ENCODE results near the gene RBMS2.
"Not testable (repeated sequence)": the region's sequence is repeated elsewhere in the genome, so short reads cannot be mapped to it uniquely, and the experiment has no call there.

- TF ChIP-seq, protein P1, sequence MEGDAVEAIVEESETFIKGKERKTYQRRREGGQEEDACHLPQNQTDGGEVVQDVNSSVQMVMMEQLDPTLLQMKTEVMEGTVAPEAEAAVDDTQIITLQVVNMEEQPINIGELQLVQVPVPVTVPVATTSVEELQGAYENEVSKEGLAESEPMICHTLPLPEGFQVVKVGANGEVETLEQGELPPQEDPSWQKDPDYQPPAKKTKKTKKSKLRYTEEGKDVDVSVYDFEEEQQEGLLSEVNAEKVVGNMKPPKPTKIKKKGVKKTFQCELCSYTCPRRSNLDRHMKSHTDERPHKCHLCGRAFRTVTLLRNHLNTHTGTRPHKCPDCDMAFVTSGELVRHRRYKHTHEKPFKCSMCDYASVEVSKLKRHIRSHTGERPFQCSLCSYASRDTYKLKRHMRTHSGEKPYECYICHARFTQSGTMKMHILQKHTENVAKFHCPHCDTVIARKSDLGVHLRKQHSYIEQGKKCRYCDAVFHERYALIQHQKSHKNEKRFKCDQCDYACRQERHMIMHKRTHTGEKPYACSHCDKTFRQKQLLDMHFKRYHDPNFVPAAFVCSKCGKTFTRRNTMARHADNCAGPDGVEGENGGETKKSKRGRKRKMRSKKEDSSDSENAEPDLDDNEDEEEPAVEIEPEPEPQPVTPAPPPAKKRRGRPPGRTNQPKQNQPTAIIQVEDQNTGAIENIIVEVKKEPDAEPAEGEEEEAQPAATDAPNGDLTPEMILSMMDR (IDR thresholded peaks at IDR 0.05): not testable (repeated sequence)
- TF ChIP-seq POLR2AphosphoS5 (IDR thresholded peaks at IDR 0.05; ENCODE audit: low read depth, low read length); REST (IDR thresholded peaks at IDR 0.05; ENCODE audit: insufficient read depth in 1 of 2, low read depth in 2 of 2, low read length in 1 of 2): not testable (repeated sequence)
Measured at GRCh38 chr12:56493409-56494105, 28.1 kb upstream of the RBMS2 start.

Data from Panc1 (cell line).